OCI-LY3 (cell line): ENCODE results near the gene SMYD3.

Experiments
- H2AFZ ChIP-seq: fragments of 200-600, 300-600 bp; shearing (Covaris generic); 2 replicates; pipeline ENCODE4 v1.6.0; 2014; ENCODE audit warnings: antibody characterized with exemption, low read depth, low read length
- H3K27ac ChIP-seq: fragments of 200-600, 300-600 bp; sonication (generic); 2 replicates; pipeline ENCODE4 v1.5.1; 2014; ENCODE audit warnings: mild to moderate bottlenecking, low read length, moderate library complexity, mixed read lengths
- H3K27me3 ChIP-seq: fragments of 200-600, 300-600 bp; sonication (generic); 2 replicates; pipeline ENCODE4 v1.6.1; 2014; ENCODE audit warnings: low read depth, low read length, mixed read lengths
- H3K36me3 ChIP-seq: fragments of 200-600, 300-600 bp; sonication (generic); replicated peaks from 2 replicates; pipeline ENCODE3; 2014; ENCODE audit warnings: low read depth, low read length, mixed read lengths
- H3K4me1 ChIP-seq: fragments of 300-600, 200-600 bp; sonication (generic); 2 replicates; pipeline ENCODE4 v1.6.1; 2014; ENCODE audit warnings: low read length, mixed read lengths
- H3K4me2 ChIP-seq: fragments of 200-600, 300-600 bp; sonication (generic); 2 replicates; pipeline ENCODE4 v1.6.1; 2014; ENCODE audit warnings: low read length, mixed read lengths
- H3K4me3 ChIP-seq: fragments of 300-600, 200-600 bp; sonication (generic); 2 replicates; pipeline ENCODE4 v1.5.1; 2014; ENCODE audit warnings: antibody characterized with exemption, mild to moderate bottlenecking, low read length, moderate library complexity
- H3K79me2 ChIP-seq: fragments of 300-600, 200-600 bp; shearing (Covaris generic); 2 replicates; pipeline ENCODE4 v1.6.1; 2014; ENCODE audit warnings: mild to moderate bottlenecking, low read length, mixed read lengths
- H3K9ac ChIP-seq: fragments of 300-600, 200-600 bp; shearing (Covaris generic); 2 replicates; pipeline ENCODE4 v1.6.0; 2014; ENCODE audit warnings: mild to moderate bottlenecking, low read length, moderate library complexity
- H3K9me3 ChIP-seq: fragments of 200-600, 300-600 bp; shearing (Covaris generic); 2 replicates; pipeline ENCODE4 v1.6.1; 2014; ENCODE audit warnings: low read length, mixed read lengths; ENCODE audit not compliant: insufficient read depth
- H4K20me1 ChIP-seq: fragments of 200-600, 300-600 bp; sonication (generic); 2 replicates; pipeline ENCODE4 v1.6.1; 2016; ENCODE audit warnings: low read length, mixed read lengths; ENCODE audit not compliant: insufficient read depth
- EZH2phosphoT487 ChIP-seq: fragments of 200-600 bp; shearing (Covaris generic); IDR thresholded peaks from 2 replicates; pipeline ENCODE4 v1.6.1; 2018; ENCODE audit warnings: antibody characterized with exemption, mixed run types, low read depth
- TF ChIP-seq, protein P1 (sequence below): fragments of 200-600, 300-600 bp; sonication (generic); IDR thresholded peaks from 2 replicates; pipeline ENCODE4 v1.5.1; 2014; ENCODE audit warnings: antibody characterized with exemption, low read length, low read depth

The SMYD3 gene

DNA sequence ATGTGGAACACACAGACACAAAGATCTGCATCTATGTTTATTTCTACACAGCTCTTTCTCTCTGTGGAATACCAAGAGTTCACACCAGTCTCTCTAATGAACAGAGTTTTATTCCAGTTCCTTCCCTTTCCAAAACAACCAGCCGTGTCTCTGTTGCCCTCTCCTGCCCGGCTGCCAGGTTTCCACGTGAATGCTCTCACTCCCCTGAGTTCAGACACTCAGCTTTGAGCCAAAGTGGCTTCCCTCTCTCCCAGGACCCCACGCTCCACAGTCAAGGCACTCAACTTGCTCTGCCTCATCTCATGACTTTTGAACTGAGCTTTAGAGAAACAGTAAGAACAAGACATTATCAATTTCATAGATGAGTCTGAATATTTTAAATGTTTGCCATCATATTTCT is 488.9 kb downstream of the SMYD3 start:
- peaks cover 18% of the 10 kb centered on the region for H3K4me1 ChIP-seq
- no peak overlapping the region for H2AFZ ChIP-seq
- H3K9ac ChIP-seq, result no peak overlapping the region
- no peak overlapping the region for H3K27ac ChIP-seq
- H3K27me3 ChIP-seq, result no peaks in the 10 kb centered on the region
- H3K36me3 ChIP-seq, result no peaks in the 10 kb centered on the region
- no peak for TF ChIP-seq EZH2phosphoT487
- TF ChIP-seq, protein P1, sequence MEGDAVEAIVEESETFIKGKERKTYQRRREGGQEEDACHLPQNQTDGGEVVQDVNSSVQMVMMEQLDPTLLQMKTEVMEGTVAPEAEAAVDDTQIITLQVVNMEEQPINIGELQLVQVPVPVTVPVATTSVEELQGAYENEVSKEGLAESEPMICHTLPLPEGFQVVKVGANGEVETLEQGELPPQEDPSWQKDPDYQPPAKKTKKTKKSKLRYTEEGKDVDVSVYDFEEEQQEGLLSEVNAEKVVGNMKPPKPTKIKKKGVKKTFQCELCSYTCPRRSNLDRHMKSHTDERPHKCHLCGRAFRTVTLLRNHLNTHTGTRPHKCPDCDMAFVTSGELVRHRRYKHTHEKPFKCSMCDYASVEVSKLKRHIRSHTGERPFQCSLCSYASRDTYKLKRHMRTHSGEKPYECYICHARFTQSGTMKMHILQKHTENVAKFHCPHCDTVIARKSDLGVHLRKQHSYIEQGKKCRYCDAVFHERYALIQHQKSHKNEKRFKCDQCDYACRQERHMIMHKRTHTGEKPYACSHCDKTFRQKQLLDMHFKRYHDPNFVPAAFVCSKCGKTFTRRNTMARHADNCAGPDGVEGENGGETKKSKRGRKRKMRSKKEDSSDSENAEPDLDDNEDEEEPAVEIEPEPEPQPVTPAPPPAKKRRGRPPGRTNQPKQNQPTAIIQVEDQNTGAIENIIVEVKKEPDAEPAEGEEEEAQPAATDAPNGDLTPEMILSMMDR, result no peak
- H3K4me2 ChIP-seq, result no peak overlapping the region
- H3K4me3 ChIP-seq, result no peak overlapping the region
- H3K79me2 ChIP-seq, result no peaks in the 10 kb centered on the region
- no peaks in the 10 kb centered on the region for H4K20me1 ChIP-seq
- H3K9me3 ChIP-seq, result no peaks in the 10 kb centered on the region

DNA sequence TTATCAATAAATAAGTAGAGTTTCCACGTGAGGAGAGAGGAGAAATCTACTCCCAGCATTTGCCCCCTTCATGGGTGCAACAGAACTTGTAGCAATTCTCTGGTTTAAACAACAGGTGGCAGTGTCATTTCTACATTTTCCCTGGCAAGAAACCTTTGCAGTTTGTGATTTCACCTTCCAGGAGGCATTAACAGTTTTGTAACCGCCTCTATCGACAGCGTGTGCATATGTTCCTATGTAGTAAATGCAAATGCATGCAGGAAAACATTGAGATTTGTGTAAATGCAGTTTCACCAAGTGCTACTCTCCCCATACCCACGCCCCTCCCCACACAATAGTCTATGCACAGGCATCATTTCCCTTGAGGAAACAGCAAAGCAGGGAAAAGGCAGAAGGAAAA is 494.7 kb downstream of the SMYD3 start:
- H3K27ac ChIP-seq, result no peak overlapping the region
- peaks cover 11% of the 10 kb centered on the region; the same call in 1 of the 2 replicates for H3K4me1 ChIP-seq
- no peak overlapping the region for H2AFZ ChIP-seq
- peak overlapping the region; percentile 41; the same call in 1 of the 2 replicates for H3K4me2 ChIP-seq
- H3K79me2 ChIP-seq, result no peaks in the 10 kb centered on the region
- TF ChIP-seq, protein P1, result peak; percentile 88
- no peak for TF ChIP-seq EZH2phosphoT487
- H3K9ac ChIP-seq, result no peak overlapping the region
- H3K27me3 ChIP-seq, result no peaks in the 10 kb centered on the region
- no peaks in the 10 kb centered on the region for H3K9me3 ChIP-seq
- no peaks in the 10 kb centered on the region for H3K36me3 ChIP-seq
- H3K4me3 ChIP-seq, result no peak overlapping the region
- H4K20me1 ChIP-seq, result no peaks in the 10 kb centered on the region

DNA sequence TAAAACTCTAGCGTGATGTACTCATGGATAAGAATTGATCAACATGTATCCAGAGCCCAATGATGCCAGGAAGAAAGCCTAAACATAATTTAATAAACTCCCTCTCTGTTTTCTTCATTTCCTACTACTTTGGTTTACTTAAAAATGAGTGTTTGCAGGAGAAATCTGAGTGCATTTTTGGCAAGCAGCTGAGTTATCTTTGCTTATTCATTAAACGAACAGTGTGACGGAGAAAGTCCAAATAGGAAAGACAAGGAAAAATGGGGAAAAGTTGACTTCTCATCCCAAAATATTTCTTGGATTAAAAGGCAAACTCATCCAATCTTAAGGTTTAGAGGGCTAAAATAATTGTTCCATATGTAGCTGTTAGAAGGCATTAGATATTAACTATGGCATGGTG is 496.7 kb downstream of the SMYD3 start:
- H3K4me3 ChIP-seq, result no peak overlapping the region
- no peak overlapping the region for H2AFZ ChIP-seq
- no peak for TF ChIP-seq EZH2phosphoT487
- TF ChIP-seq, protein P1, result no peak
- no peak overlapping the region for H3K4me2 ChIP-seq
- no peak overlapping the region for H3K9ac ChIP-seq
- peaks cover 11% of the 10 kb centered on the region; the same call in 1 of the 2 replicates for H3K4me1 ChIP-seq
- no peak overlapping the region for H3K27ac ChIP-seq
- H3K27me3 ChIP-seq, result no peaks in the 10 kb centered on the region
- no peaks in the 10 kb centered on the region for H4K20me1 ChIP-seq
- H3K9me3 ChIP-seq, result no peaks in the 10 kb centered on the region
- H3K36me3 ChIP-seq, result no peaks in the 10 kb centered on the region
- H3K79me2 ChIP-seq, result no peaks in the 10 kb centered on the region

DNA sequence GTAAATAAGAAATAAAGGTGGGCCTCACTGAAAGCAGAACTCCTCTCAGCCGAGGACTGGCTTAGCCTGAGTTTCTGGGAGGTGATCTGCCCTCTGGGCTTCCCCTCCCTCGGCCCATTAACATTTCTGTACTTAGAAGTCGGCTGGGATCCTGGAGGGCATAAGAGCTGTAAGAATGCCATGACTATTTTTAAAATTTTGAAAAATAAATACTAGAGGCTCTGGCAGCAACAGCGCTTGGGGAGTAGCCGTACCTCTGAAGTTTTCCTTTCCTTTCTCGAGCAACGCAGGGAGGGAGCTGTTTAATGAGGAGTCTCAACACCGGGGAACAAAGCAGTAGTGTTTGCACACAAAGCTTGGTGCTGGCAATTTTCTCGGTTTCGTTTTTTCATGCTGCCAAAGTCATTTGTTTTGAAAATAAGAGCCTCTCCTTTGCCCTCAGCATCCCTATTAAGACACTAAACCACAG is 498.7 kb downstream of the SMYD3 start:
- Histone ChIP-seq H3K4me3 (no peak overlapping the region), H4K20me1 (no peaks in the 10 kb centered on the region), H3K4me2 (no peak overlapping the region), H3K27me3 (no peaks in the 10 kb centered on the region), H3K9me3 (no peaks in the 10 kb centered on the region), H2AFZ (no peak overlapping the region), H3K79me2 (no peaks in the 10 kb centered on the region), H3K9ac (no peak overlapping the region), H3K27ac (no peak overlapping the region), H3K36me3 (no peaks in the 10 kb centered on the region), H3K4me1 (peaks cover 11% of the 10 kb centered on the region; the same call in 1 of the 2 replicates)
- TF ChIP-seq, protein P1, result no peak
- TF ChIP-seq EZH2phosphoT487, result no peak
